HEK293 (cell line): ENCODE data around the gene TBL1XR1.

Experiments
- GFI1B ChIP-seq: fragments of 450-650 bp; formaldehyde crosslinking; IDR thresholded peaks from 2 replicates; pipeline ENCODE4 v1.5.1; 2016; ENCODE audit warnings: missing biosample characterization, missing genetic modification characterization
- KLF9 ChIP-seq: fragments of 450-650 bp; formaldehyde crosslinking; IDR thresholded peaks from 2 replicates; pipeline ENCODE4 v1.5.1; 2016; ENCODE audit warnings: missing biosample characterization, missing genetic modification characterization, low read depth
- TCF7L2 ChIP-seq: IDR thresholded peaks from 2 replicates; pipeline ENCODE4 v1.6.1; 2011; ENCODE audit warnings: low read depth, mild to moderate bottlenecking, inconsistent platforms, low read length, moderate library complexity, borderline replicate concordance
- ZNF175 ChIP-seq: fragments of 450-650 bp; formaldehyde crosslinking; IDR thresholded peaks from 2 replicates; pipeline ENCODE4 v1.5.1; 2016; ENCODE audit warnings: missing biosample characterization, missing genetic modification characterization
- ZNF510 ChIP-seq: fragments of 450-650 bp; formaldehyde crosslinking; IDR thresholded peaks from 2 replicates; pipeline ENCODE4 v1.5.1; 2018; ENCODE audit warnings: mild to moderate bottlenecking, missing genetic modification characterization, missing biosample characterization; ENCODE audit not compliant: insufficient replicate concordance
- ZNF544 ChIP-seq: fragments of 450-650 bp; formaldehyde crosslinking; IDR thresholded peaks from 2 replicates; pipeline ENCODE4 v1.5.0; 2017; ENCODE audit warnings: missing biosample characterization, missing genetic modification characterization
- ZNF664 ChIP-seq: fragments of 450-650 bp; formaldehyde crosslinking; IDR thresholded peaks from 2 replicates; pipeline ENCODE4 v1.5.1; 2016; ENCODE audit warnings: missing biosample characterization, missing genetic modification characterization
- TF ChIP-seq, protein P1 (sequence below): fragments of 450-650 bp; formaldehyde crosslinking; IDR thresholded peaks from 2 replicates; pipeline ENCODE4 v1.5.1; 2016; ENCODE audit warnings: missing biosample characterization, missing genetic modification characterization
- TF ChIP-seq, protein P2 (sequence below): fragments of 450-650 bp; IDR thresholded peaks from 2 replicates; pipeline ENCODE4 v1.5.1; 2018; ENCODE audit warnings: missing biosample characterization, missing genetic modification characterization
- TF ChIP-seq, protein P3 (sequence below): fragments of 450-650 bp; formaldehyde crosslinking; conservative IDR thresholded peaks from 2 replicates; pipeline ENCODE4 v1.5.1; 2016; ENCODE audit warnings: low read depth, missing biosample characterization, missing genetic modification characterization

DNA sequence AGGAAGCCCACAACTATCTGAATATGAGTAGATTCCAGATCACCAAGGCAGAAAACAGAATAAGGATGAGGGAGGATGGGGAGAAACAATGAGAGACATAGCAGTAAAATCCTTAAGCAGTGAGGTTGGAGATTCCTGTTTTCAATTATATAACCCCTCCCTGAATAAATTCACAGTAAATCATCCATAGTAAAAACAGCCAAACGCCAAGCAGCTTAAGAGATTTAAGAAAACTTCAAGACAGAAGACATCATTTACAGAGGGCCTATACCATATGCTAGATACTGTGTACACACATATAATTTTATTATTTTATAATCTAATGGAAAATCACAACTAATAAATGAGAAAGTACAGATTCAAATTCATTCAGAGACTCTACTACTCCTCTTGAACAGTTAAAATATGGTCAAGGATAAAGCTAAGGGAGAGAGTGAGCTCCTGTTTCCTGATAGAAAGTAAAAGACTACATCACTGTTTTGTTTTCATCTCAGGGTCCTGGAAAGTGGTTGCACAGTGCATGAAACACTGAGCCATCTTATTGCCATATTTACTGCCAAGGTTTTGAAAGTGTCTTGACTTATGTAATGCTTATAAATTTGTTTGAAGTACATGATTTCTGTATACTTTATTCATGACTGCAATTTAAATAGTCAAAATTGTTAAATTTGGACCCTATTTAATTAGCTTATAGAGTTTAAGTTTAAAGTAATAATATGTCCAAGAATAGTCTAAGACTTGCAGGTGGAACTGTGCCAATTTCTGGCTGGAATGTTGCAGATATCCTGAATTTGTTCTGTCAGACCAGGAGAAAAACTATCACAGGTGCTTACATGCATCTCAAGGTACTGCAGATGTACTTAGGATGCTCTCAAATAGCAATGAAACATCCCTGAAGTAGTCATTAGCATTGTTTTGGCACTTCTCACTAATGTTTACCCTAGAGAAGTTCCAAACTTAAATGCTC is 141.4 kb downstream of the TBL1XR1 start:
- TF ChIP-seq, protein P1, sequence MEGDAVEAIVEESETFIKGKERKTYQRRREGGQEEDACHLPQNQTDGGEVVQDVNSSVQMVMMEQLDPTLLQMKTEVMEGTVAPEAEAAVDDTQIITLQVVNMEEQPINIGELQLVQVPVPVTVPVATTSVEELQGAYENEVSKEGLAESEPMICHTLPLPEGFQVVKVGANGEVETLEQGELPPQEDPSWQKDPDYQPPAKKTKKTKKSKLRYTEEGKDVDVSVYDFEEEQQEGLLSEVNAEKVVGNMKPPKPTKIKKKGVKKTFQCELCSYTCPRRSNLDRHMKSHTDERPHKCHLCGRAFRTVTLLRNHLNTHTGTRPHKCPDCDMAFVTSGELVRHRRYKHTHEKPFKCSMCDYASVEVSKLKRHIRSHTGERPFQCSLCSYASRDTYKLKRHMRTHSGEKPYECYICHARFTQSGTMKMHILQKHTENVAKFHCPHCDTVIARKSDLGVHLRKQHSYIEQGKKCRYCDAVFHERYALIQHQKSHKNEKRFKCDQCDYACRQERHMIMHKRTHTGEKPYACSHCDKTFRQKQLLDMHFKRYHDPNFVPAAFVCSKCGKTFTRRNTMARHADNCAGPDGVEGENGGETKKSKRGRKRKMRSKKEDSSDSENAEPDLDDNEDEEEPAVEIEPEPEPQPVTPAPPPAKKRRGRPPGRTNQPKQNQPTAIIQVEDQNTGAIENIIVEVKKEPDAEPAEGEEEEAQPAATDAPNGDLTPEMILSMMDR, result no peak
- no peak for TF ChIP-seq TCF7L2
- TF ChIP-seq ZNF175 (tag by site-specific recombination), result no peak
- TF ChIP-seq GFI1B (tag by site-specific recombination), result no peak
- no peak for TF ChIP-seq ZNF510 (tag by site-specific recombination)
- TF ChIP-seq ZNF544 (tag by site-specific recombination), result no peak
- no peak for TF ChIP-seq ZNF664 (tag by site-specific recombination)
- TF ChIP-seq KLF9 (tag by site-specific recombination), result no peak
- TF ChIP-seq, protein P2, sequence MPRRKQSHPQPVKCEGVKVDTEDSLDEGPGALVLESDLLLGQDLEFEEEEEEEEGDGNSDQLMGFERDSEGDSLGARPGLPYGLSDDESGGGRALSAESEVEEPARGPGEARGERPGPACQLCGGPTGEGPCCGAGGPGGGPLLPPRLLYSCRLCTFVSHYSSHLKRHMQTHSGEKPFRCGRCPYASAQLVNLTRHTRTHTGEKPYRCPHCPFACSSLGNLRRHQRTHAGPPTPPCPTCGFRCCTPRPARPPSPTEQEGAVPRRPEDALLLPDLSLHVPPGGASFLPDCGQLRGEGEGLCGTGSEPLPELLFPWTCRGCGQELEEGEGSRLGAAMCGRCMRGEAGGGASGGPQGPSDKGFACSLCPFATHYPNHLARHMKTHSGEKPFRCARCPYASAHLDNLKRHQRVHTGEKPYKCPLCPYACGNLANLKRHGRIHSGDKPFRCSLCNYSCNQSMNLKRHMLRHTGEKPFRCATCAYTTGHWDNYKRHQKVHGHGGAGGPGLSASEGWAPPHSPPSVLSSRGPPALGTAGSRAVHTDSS (tag by site-specific recombination), result no peak
- TF ChIP-seq, protein P3, sequence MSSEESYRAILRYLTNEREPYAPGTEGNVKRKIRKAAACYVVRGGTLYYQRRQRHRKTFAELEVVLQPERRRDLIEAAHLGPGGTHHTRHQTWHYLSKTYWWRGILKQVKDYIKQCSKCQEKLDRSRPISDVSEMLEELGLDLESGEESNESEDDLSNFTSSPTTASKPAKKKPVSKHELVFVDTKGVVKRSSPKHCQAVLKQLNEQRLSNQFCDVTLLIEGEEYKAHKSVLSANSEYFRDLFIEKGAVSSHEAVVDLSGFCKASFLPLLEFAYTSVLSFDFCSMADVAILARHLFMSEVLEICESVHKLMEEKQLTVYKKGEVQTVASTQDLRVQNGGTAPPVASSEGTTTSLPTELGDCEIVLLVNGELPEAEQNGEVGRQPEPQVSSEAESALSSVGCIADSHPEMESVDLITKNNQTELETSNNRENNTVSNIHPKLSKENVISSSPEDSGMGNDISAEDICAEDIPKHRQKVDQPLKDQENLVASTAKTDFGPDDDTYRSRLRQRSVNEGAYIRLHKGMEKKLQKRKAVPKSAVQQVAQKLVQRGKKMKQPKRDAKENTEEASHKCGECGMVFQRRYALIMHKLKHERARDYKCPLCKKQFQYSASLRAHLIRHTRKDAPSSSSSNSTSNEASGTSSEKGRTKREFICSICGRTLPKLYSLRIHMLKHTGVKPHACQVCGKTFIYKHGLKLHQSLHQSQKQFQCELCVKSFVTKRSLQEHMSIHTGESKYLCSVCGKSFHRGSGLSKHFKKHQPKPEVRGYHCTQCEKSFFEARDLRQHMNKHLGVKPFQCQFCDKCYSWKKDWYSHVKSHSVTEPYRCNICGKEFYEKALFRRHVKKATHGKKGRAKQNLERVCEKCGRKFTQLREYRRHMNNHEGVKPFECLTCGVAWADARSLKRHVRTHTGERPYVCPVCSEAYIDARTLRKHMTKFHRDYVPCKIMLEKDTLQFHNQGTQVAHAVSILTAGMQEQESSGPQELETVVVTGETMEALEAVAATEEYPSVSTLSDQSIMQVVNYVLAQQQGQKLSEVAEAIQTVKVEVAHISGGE (tag by site-specific recombination), result no peak
